Breast epithelium (tissue), 3 donors: ENCODE measurements around the gene PDZD4.

Experiments
- CTCF ChIP-seq, 3 donors: fragments of 450-650 bp; IDR thresholded peaks; one replicate each; pipeline ENCODE4 v1.5.1; 2016 to 2017; ENCODE audit warnings: antibody characterized with exemption in 3 of 3, mild to moderate bottlenecking in 3 of 3, moderate library complexity in 3 of 3
- POLR2A ChIP-seq: fragments of 450-650 bp; IDR thresholded peaks from one replicate; pipeline ENCODE4 v1.6.1; 2016; ENCODE audit warnings: antibody characterized with exemption, mild to moderate bottlenecking, moderate library complexity
- POLR2AphosphoS5 ChIP-seq, 3 donors: sonication (generic); formaldehyde crosslinking; IDR thresholded peaks; one replicate each; pipeline ENCODE4 v1.6.1; 2017; ENCODE audit warnings: antibody characterized with exemption in 3 of 3

DNA sequence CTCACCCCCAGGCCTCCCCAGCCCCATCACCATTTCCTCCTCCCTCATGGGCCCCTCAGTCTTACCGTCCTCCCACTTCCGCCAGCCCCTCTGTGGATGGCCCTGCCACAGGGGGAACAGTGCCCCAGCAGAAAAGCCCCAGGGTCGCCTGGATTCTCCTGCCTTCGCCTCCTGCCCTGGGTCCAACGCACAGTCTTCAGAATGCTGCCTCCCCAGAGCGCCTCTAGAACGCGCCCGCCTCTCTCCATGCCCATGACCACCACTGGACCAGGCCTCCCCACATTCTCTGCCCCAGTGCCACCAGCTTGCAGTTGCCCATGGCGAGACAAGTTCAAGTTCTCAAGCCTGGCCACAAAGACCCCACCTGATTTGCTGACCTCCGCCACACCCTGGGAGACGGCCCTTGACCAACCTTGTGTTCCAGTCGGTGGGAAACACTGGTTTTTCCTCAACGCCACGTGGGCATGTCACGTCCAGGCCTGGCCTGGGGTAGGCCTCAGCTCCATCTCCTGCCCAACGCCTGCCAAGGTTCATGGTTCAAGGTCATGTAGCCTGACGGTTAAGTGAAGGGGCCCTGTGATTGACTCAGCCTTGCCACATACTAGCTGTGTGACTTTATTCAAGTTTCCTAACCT is 66.9 kb downstream of the PDZD4 start:
- TF ChIP-seq CTCF (IDR thresholded peaks at IDR 0.05) = no peak
- TF ChIP-seq POLR2AphosphoS5 (IDR thresholded peaks at IDR 0.05) = no peak
- no peak for TF ChIP-seq POLR2A
